ENCODE data around the gene MED4.
A peak's percentile ranks its signal among the peaks of the same experiment; 100 is the strongest.
"Not testable (repeated sequence)": the region's sequence is repeated elsewhere in the genome, so short reads cannot be mapped to it uniquely, and the experiment has no call there.

Gene MED4

GRCh38 chr13:48070942-48071341 is 24.0 kb downstream of the MED4 start:
- no peak overlapping the region for H3K4me3 ChIP-seq (ENCODE audit: severe bottlenecking)
- no peaks in the 10 kb centered on the region for H3K27me3 ChIP-seq (ENCODE audit: insufficient read depth, poor library complexity, severe bottlenecking)
- H3K36me3 ChIP-seq (ENCODE audit: low read depth), result peaks cover 93% of the 10 kb centered on the region
- no peak for DNase-seq (ENCODE audit: low spot score)
- H3K9me3 ChIP-seq (ENCODE audit: severe bottlenecking), result peaks cover 3% of the 10 kb centered on the region
- no peak for ATAC-seq (ENCODE audit: low read depth)
- TF ChIP-seq, protein P1, sequence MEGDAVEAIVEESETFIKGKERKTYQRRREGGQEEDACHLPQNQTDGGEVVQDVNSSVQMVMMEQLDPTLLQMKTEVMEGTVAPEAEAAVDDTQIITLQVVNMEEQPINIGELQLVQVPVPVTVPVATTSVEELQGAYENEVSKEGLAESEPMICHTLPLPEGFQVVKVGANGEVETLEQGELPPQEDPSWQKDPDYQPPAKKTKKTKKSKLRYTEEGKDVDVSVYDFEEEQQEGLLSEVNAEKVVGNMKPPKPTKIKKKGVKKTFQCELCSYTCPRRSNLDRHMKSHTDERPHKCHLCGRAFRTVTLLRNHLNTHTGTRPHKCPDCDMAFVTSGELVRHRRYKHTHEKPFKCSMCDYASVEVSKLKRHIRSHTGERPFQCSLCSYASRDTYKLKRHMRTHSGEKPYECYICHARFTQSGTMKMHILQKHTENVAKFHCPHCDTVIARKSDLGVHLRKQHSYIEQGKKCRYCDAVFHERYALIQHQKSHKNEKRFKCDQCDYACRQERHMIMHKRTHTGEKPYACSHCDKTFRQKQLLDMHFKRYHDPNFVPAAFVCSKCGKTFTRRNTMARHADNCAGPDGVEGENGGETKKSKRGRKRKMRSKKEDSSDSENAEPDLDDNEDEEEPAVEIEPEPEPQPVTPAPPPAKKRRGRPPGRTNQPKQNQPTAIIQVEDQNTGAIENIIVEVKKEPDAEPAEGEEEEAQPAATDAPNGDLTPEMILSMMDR (IDR thresholded peaks at IDR 0.05; ENCODE audit: poor library complexity, severe bottlenecking), result no peak
- peaks cover 5% of the 10 kb centered on the region for H3K4me1 ChIP-seq (ENCODE audit: insufficient read depth, poor library complexity, severe bottlenecking)
- H3K27ac ChIP-seq (ENCODE audit: poor library complexity, severe bottlenecking), result no peak overlapping the region

DNA sequence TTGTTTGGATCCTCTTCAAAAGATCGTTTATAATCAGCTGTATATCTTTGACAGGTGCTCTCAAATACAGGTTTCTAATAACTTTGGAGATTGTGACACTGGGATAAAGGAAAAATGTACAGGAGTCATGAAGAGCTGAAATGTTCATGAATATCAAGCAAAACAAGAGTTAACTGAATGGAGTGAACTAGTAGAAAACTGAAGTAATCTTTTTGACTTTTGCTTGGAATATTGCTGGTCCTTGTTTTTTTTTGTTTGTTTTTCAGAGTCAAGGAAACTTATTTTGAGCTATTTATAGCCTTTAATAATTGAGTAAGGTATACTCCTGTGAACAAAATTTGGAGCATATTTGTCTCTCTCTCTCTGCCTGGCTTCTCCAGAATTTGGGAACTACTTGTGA is 25.3 kb downstream of the MED4 start:
- Histone ChIP-seq H3K9me3 (ENCODE audit: severe bottlenecking) (peaks cover 3% of the 10 kb centered on the region), H3K4me3 (ENCODE audit: severe bottlenecking) (no peak overlapping the region), H3K4me1 (ENCODE audit: insufficient read depth, poor library complexity, severe bottlenecking) (peaks cover 5% of the 10 kb centered on the region), H3K27me3 (ENCODE audit: insufficient read depth, poor library complexity, severe bottlenecking) (no peaks in the 10 kb centered on the region), H3K36me3 (ENCODE audit: low read depth) (peaks cover 88% of the 10 kb centered on the region), H3K27ac (ENCODE audit: poor library complexity, severe bottlenecking) (no peak overlapping the region)
- TF ChIP-seq, protein P1 (IDR thresholded peaks at IDR 0.05; ENCODE audit: poor library complexity, severe bottlenecking), result no peak
- no peak for DNase-seq (ENCODE audit: low spot score)
- ATAC-seq (ENCODE audit: low read depth), result no peak

- TF ChIP-seq, protein P1 (IDR thresholded peaks at IDR 0.05; ENCODE audit: poor library complexity, severe bottlenecking), result no peak
- no peak for ATAC-seq (ENCODE audit: low read depth)
- Histone ChIP-seq H3K27ac (ENCODE audit: poor library complexity, severe bottlenecking) (no peak overlapping the region), H3K9me3 (ENCODE audit: severe bottlenecking) (peaks cover 3% of the 10 kb centered on the region), H3K4me3 (ENCODE audit: severe bottlenecking) (no peak overlapping the region), H3K4me1 (ENCODE audit: insufficient read depth, poor library complexity, severe bottlenecking) (peaks cover 5% of the 10 kb centered on the region), H3K27me3 (ENCODE audit: insufficient read depth, poor library complexity, severe bottlenecking) (no peaks in the 10 kb centered on the region), H3K36me3 (ENCODE audit: low read depth) (peaks cover 82% of the 10 kb centered on the region)
- DNase-seq (ENCODE audit: low spot score), result no peak
Observed at GRCh38 chr13:48068952-48069351, 26.0 kb downstream of the MED4 start.

DNA sequence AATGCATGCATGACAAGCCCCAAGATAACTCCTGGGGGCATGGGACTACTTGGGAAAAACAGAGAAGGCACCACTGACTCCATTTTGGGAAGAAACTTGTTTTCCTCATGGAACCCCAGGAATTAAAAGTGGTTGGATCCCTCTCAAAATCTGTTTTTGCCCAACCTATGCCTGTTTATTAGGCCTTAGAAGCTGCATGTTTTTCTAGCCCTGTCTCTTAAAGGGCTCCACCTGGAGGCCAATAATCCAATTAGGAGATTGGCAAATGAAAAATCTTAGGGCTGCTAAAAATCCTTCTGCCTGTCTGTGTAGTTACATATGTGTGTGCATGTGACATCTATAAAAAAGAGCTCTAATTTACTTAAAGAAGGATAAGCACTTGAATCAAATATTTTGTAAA is 26.9 kb downstream of the MED4 start:
- ATAC-seq (ENCODE audit: low read depth), result no peak
- peaks cover 3% of the 10 kb centered on the region for H3K9me3 ChIP-seq (ENCODE audit: severe bottlenecking)
- H3K27ac ChIP-seq (ENCODE audit: poor library complexity, severe bottlenecking), result no peak overlapping the region
- no peaks in the 10 kb centered on the region for H3K27me3 ChIP-seq (ENCODE audit: insufficient read depth, poor library complexity, severe bottlenecking)
- no peak for DNase-seq (ENCODE audit: low spot score)
- H3K4me3 ChIP-seq (ENCODE audit: severe bottlenecking), result no peak overlapping the region
- H3K36me3 ChIP-seq (ENCODE audit: low read depth), result peaks cover 72% of the 10 kb centered on the region
- TF ChIP-seq, protein P1 (IDR thresholded peaks at IDR 0.05; ENCODE audit: poor library complexity, severe bottlenecking), result no peak
- H3K4me1 ChIP-seq (ENCODE audit: insufficient read depth, poor library complexity, severe bottlenecking), result peaks cover 5% of the 10 kb centered on the region

DNA sequence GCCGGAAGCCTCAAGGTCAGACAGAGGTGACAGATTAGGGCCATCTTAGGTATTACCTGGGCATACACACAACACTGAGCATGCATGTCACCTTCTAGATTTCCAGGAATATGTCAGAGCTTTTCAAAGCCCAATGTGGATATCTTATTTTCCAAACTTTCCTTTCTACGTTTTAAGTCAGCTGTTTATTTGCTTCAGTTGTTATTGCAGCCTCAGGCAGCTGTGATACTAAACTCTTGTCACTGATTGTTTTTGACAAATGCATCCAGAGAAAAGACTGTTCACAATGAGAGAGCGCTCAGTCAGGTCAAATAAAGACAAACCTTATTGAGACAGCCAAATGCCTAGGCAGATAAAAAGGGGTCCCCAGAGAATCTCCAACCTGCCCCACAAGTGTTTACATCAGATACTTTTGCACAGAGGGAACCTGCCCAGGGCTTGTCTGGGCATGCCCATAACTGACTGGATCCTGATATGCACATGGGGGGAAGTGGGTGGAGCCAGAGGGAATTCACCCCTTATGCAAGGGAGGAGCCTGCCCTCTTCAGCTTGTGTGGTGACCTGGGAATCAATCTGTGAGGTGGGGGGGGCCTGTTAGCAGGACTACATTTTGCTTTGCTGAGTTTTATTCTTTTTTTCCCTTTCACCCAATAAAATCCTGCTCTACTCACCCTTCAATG is 28.5 kb downstream of the MED4 start:
- Histone ChIP-seq H3K4me3 (ENCODE audit: severe bottlenecking) (no peak overlapping the region), H3K9me3 (ENCODE audit: severe bottlenecking) (peaks cover 3% of the 10 kb centered on the region), H3K4me1 (ENCODE audit: insufficient read depth, poor library complexity, severe bottlenecking) (peaks cover 5% of the 10 kb centered on the region), H3K27ac (ENCODE audit: poor library complexity, severe bottlenecking) (no peak overlapping the region), H3K36me3 (ENCODE audit: low read depth) (peaks cover 57% of the 10 kb centered on the region), H3K27me3 (ENCODE audit: insufficient read depth, poor library complexity, severe bottlenecking) (no peaks in the 10 kb centered on the region)
- TF ChIP-seq, protein P1 (IDR thresholded peaks at IDR 0.05; ENCODE audit: poor library complexity, severe bottlenecking), result no peak
- ATAC-seq (ENCODE audit: low read depth), result no peak
- peak; percentile 51 for DNase-seq (ENCODE audit: low spot score)

GRCh38 chr13:48059951-48060350 is 35.0 kb downstream of the MED4 start:
- H3K27me3 ChIP-seq (ENCODE audit: insufficient read depth, poor library complexity, severe bottlenecking); H3K36me3 ChIP-seq (ENCODE audit: low read depth); H3K4me3 ChIP-seq (ENCODE audit: severe bottlenecking); ATAC-seq (ENCODE audit: low read depth); H3K27ac ChIP-seq (ENCODE audit: poor library complexity, severe bottlenecking); H3K4me1 ChIP-seq (ENCODE audit: insufficient read depth, poor library complexity, severe bottlenecking); H3K9me3 ChIP-seq (ENCODE audit: severe bottlenecking); DNase-seq (ENCODE audit: low spot score): not testable (repeated sequence)

DNA sequence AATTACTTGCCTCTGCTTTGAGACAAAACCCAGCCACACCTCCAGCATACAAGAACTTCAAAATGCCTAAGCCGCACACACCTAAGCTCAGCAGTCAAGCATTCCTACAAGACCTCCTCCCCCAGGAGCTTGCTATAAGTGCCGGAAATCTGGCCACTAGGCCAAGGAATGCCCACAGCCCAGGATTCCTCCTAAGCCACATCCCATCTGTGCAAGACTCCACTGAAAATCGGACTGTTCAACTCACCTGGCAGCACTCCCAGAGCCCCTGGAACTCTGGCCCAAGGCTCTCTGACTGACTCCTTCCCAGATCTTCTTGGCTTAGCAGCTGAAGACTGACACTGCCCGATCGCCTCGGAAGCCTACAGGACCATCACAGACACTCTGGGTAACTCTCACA is 36.4 kb downstream of the MED4 start:
- not testable (repeated sequence) for H3K9me3 ChIP-seq (ENCODE audit: severe bottlenecking); H3K27me3 ChIP-seq (ENCODE audit: insufficient read depth, poor library complexity, severe bottlenecking); H3K4me3 ChIP-seq (ENCODE audit: severe bottlenecking); DNase-seq (ENCODE audit: low spot score); H3K4me1 ChIP-seq (ENCODE audit: insufficient read depth, poor library complexity, severe bottlenecking); ATAC-seq (ENCODE audit: low read depth); H3K27ac ChIP-seq (ENCODE audit: poor library complexity, severe bottlenecking); H3K36me3 ChIP-seq (ENCODE audit: low read depth)
